ENCODE results near the gene SLIT1.

- TF ChIP-seq CTCF (IDR thresholded peaks at IDR 0.05; ENCODE audit: insufficient read depth, low read depth, low read length) = no peak
- TF ChIP-seq EZH2 (IDR thresholded peaks at IDR 0.05; ENCODE audit: insufficient read depth, low read length) = no peak
Observed at GRCh38 chr10:97031459-97031858, 154.3 kb downstream of the SLIT1 start.
